SK-N-SH (cell line): Measurements from ENCODE around the gene DZIP1. TPM values are rescaled to one million over a fixed set of nuclear protein-coding genes. Genes with fewer than 3 reads are reported as not detected.

Experiments used
- CTCF ChIA-PET: fragments of 300-600, 350-600 bp; formaldehyde crosslinking; extraction: SDS; loops from one replicate; lab custom pipeline; 2021; lab: Yijun Ruan, JAX
- POLR2A ChIA-PET: fragments of 350-600 bp; sonication (Branson Sonifier 250); formaldehyde crosslinking; extraction: SDS; loops from one replicate; lab custom pipeline; 2020; ENCODE audit warnings: antibody characterized with exemption, inconsistent platforms; lab: Yijun Ruan, JAX
- DNase-seq: peaks from one replicate; pipeline ENCODE4 v3.0.0; 2012
- H2AFZ ChIP-seq: fragments of 200-600 bp; sonication (generic); 2 replicates; pipeline ENCODE4 v1.8.1; 2016; ENCODE audit warnings: antibody characterized with exemption, mild to moderate bottlenecking, low read depth
- H3F3A ChIP-seq: fragments of 200-600 bp; sonication (generic); replicated peaks from 2 replicates; pipeline ENCODE3; 2016; ENCODE audit warnings: antibody characterized with exemption, mild to moderate bottlenecking; ENCODE audit not compliant: insufficient read depth
- H3K27ac ChIP-seq, 2 experiments: fragments of 200-500 bp in 1 of 2; fragments of 200-600 bp in 1 of 2; sonication (Bioruptor generic) in 1 of 2; sonication (generic), shearing (Covaris generic) in 1 of 2; 2 replicates each; pipeline versions ENCODE4 v1.5.1 to v1.6.1; 2014 to 2016; ENCODE audit warnings: low read depth in 2 of 2, inconsistent platforms in 1 of 2, low read length in 1 of 2, mild to moderate bottlenecking in 1 of 2, mixed read lengths in 1 of 2
- H3K27me3 ChIP-seq: fragments of 200-600 bp; sonication (generic), shearing (Covaris generic); 2 replicates; pipeline ENCODE4 v1.6.1; 2016; ENCODE audit warnings: mixed run types; ENCODE audit not compliant: insufficient read depth
- H3K36me3 ChIP-seq, 2 experiments: fragments of 200-500 bp in 1 of 2; fragments of 200-600 bp in 1 of 2; sonication (Bioruptor generic) in 1 of 2; sonication (generic) in 1 of 2; replicated peaks in 1 of 2; 2 replicates each; pipeline versions ENCODE3 to v1.5.1; 2014 to 2016; ENCODE audit warnings: low read length in 1 of 2, mild to moderate bottlenecking in 1 of 2; ENCODE audit not compliant: insufficient read depth in 2 of 2, control insufficient read depth in 1 of 2
- H3K4me1 ChIP-seq, 2 experiments: fragments of 200-500 bp in 1 of 2; fragments of 200-600 bp in 1 of 2; sonication (Bioruptor generic) in 1 of 2; sonication (generic), shearing (Covaris generic) in 1 of 2; 2 replicates each; pipeline versions ENCODE4 v1.5.1 to v1.6.1; 2014 to 2016; ENCODE audit warnings: low read depth in 1 of 2, low read length in 1 of 2, mixed run types in 1 of 2; ENCODE audit not compliant: insufficient read depth in 2 of 2, control insufficient read depth in 1 of 2
- H3K4me2 ChIP-seq: fragments of 200-600 bp; sonication (generic), shearing (Covaris generic); 2 replicates; pipeline ENCODE4 v1.6.1; 2017; ENCODE audit warnings: mixed run types
- H3K4me3 ChIP-seq, 2 experiments: fragments of 200-500 bp in 1 of 2; fragments of 200-600 bp in 1 of 2; sonication (Bioruptor generic) in 1 of 2; sonication (generic), shearing (Covaris generic) in 1 of 2; 2 replicates each; pipeline versions ENCODE4 v1.5.1 to v1.8.1; 2014 to 2016; ENCODE audit warnings: low read depth in 2 of 2, inconsistent platforms in 1 of 2, low read length in 1 of 2, mild to moderate bottlenecking in 1 of 2, mixed read lengths in 1 of 2, moderate library complexity in 1 of 2
- H3K79me2 ChIP-seq: fragments of 200-600 bp; sonication (generic); 2 replicates; pipeline ENCODE4 v1.8.1; 2017; ENCODE audit warnings: mild to moderate bottlenecking; ENCODE audit not compliant: insufficient read depth
- H3K9ac ChIP-seq: fragments of 200-600 bp; sonication (generic); 2 replicates; pipeline ENCODE4 v1.6.1; 2017; ENCODE audit warnings: mixed run types
- H3K9me2 ChIP-seq: fragments of 200-600 bp; sonication (generic); 2 replicates; pipeline ENCODE4 v1.6.1; 2017; ENCODE audit warnings: mixed run types
- H3K9me3 ChIP-seq: fragments of 200-600 bp; sonication (generic); 2 replicates; pipeline ENCODE4 v1.6.1; 2017; ENCODE audit warnings: mixed run types, mild to moderate bottlenecking, moderate library complexity
- H4K20me1 ChIP-seq: fragments of 200-600 bp; sonication (generic); 2 replicates; pipeline ENCODE4 v1.6.1; 2017; ENCODE audit warnings: mild to moderate bottlenecking, mixed run types; ENCODE audit not compliant: insufficient read depth
- EP300 ChIP-seq, 2 experiments: IDR thresholded peaks; 2 replicates each; pipeline versions ENCODE4 v1.4.0 to v1.6.1; 2012; ENCODE audit warnings: borderline replicate concordance in 1 of 2, low read depth in 1 of 2, low read length in 1 of 2
- EZH2phosphoT487 ChIP-seq: fragments of 200-600 bp; sonication (generic); IDR thresholded peaks from 2 replicates; pipeline ENCODE4 v1.6.1; 2017; ENCODE audit warnings: low read depth, mixed run types, mild to moderate bottlenecking, antibody characterized with exemption, moderate library complexity, borderline replicate concordance
- FOSL2 ChIP-seq: IDR thresholded peaks from 2 replicates; pipeline ENCODE4 v1.4.0; 2012; ENCODE audit warnings: low read depth, mild to moderate bottlenecking, moderate library complexity, borderline replicate concordance
- FOXJ3 ChIP-seq: sonication (generic); formaldehyde crosslinking; IDR thresholded peaks from 2 replicates; pipeline ENCODE4 v1.5.1; 2020; ENCODE audit warnings: mild to moderate bottlenecking, missing genetic modification reagents
- FOXM1 ChIP-seq: IDR thresholded peaks from 2 replicates; pipeline ENCODE4 v1.4.0; 2012; ENCODE audit warnings: low read depth, mild to moderate bottlenecking
- GABPA ChIP-seq: IDR thresholded peaks from 2 replicates; pipeline ENCODE4 v1.4.0; 2012; ENCODE audit warnings: low read depth, mild to moderate bottlenecking
- MEF2A ChIP-seq: IDR thresholded peaks from 2 replicates; pipeline ENCODE4 v1.4.0; 2012; ENCODE audit warnings: low read depth, borderline replicate concordance
- MXI1 ChIP-seq: IDR thresholded peaks from 2 replicates; pipeline ENCODE4 v1.6.1; 2012; ENCODE audit warnings: mild to moderate bottlenecking, low read depth, low read length, improper control_type of control experiment
- NRF1 ChIP-seq: IDR thresholded peaks from 2 replicates; pipeline ENCODE4 v1.6.1; 2012; ENCODE audit warnings: low read depth, mild to moderate bottlenecking, low read length
- RAD21 ChIP-seq: IDR thresholded peaks from 2 replicates; pipeline ENCODE4 v1.6.1; 2012; ENCODE audit warnings: mild to moderate bottlenecking, low read length
- RCOR1 ChIP-seq: fragments of 150-350 bp; IDR thresholded peaks from 2 replicates; pipeline ENCODE4 v1.6.1; 2017; ENCODE audit warnings: antibody characterized with exemption, low read length
- RFX5 ChIP-seq: IDR thresholded peaks from 2 replicates; pipeline ENCODE4 v1.6.1; 2012; ENCODE audit warnings: mild to moderate bottlenecking, improper control_type of control experiment, low read length
- RXRA ChIP-seq: IDR thresholded peaks from 2 replicates; pipeline ENCODE4 v1.4.0; 2012; ENCODE audit warnings: low read depth, mild to moderate bottlenecking, borderline replicate concordance
- TEAD4 ChIP-seq: IDR thresholded peaks from 2 replicates; pipeline ENCODE4 v1.4.0; 2012; ENCODE audit warnings: mild to moderate bottlenecking, borderline replicate concordance; ENCODE audit not compliant: insufficient read depth
- YY1 ChIP-seq: IDR thresholded peaks from 2 replicates; pipeline ENCODE4 v1.4.0; 2012; ENCODE audit warnings: low read depth, mild to moderate bottlenecking
- WGBS: methylation state at CpG from one replicate; pipeline ENCODE4 v1.1.6; 2017; ENCODE audit warnings: low lambda C conversion rate; 5-methylcytosine and 5-hydroxymethylcytosine counted together
- polyA plus RNA-seq, 3 experiments: library from polyadenylated mRNA; depleted of rRNA; stranded (reverse); fragments of >200 nt; gene quantifications; 2 replicates each; pipeline ENCODE4 v1.2.3, GENCODE V29; 2012
- TF ChIP-seq, protein P1 (sequence below): IDR thresholded peaks from 2 replicates; pipeline ENCODE4 v1.6.1; 2012; ENCODE audit warnings: mild to moderate bottlenecking, low read depth, low read length, moderate library complexity
- TF ChIP-seq, protein P2 (sequence below): IDR thresholded peaks from 2 replicates; pipeline ENCODE4 v1.4.0; 2012; ENCODE audit warnings: low read depth
- TF ChIP-seq, protein P3 (sequence below): fragments of 150-350 bp; IDR thresholded peaks from 2 replicates; pipeline ENCODE4 v1.6.1; 2017; ENCODE audit warnings: antibody characterized with exemption, low read length, low read depth, borderline replicate concordance

DZIP1 gene
- polyA plus RNA-seq, 1 of the 3 experiments (the other 2 are of a cell fraction) = 15.0 TPM

DNA sequence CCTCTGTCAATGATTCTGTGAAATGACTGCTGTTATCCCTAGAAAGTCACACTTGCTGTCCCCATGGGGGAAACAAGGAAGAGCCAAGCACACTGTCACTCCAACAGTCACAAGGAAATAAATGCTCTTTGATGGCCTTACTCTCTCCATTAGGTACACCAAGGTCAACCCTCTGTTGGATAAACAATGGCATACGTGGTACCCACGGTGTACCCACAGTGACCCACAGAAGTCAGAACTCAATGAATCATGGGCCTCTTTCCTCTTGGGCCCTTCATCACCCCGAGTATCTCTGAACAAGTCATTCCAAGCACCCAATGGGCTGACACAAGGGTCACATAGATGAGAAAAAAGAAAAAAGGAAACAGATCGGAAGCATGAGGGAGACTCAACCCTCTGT is 15.4 kb downstream of the DZIP1 start:
- H4K20me1 ChIP-seq = no peaks in the 10 kb centered on the region
- H3K9me2 ChIP-seq = no peaks in the 10 kb centered on the region
- H3K4me1 ChIP-seq = no peaks in the 10 kb centered on the region
- H3K36me3 ChIP-seq = peaks cover 64 to 72% of the 10 kb centered on the region in 2 experiments
- no peak overlapping the region for H3K4me2 ChIP-seq
- no peak overlapping the region for H3K9ac ChIP-seq
- H3K9me3 ChIP-seq = no peaks in the 10 kb centered on the region
- 73% methylated on average over 4 of the region's 4 CpGs for WGBS
- no peak overlapping the region for H2AFZ ChIP-seq
- H3F3A ChIP-seq = peaks cover 7% of the 10 kb centered on the region
- no peak for DNase-seq
- TF ChIP-seq GABPA (no peak), EZH2phosphoT487 (no peak), RXRA (no peak), NRF1 (no peak), FOSL2 (no peak)
- TF ChIP-seq, protein P1, sequence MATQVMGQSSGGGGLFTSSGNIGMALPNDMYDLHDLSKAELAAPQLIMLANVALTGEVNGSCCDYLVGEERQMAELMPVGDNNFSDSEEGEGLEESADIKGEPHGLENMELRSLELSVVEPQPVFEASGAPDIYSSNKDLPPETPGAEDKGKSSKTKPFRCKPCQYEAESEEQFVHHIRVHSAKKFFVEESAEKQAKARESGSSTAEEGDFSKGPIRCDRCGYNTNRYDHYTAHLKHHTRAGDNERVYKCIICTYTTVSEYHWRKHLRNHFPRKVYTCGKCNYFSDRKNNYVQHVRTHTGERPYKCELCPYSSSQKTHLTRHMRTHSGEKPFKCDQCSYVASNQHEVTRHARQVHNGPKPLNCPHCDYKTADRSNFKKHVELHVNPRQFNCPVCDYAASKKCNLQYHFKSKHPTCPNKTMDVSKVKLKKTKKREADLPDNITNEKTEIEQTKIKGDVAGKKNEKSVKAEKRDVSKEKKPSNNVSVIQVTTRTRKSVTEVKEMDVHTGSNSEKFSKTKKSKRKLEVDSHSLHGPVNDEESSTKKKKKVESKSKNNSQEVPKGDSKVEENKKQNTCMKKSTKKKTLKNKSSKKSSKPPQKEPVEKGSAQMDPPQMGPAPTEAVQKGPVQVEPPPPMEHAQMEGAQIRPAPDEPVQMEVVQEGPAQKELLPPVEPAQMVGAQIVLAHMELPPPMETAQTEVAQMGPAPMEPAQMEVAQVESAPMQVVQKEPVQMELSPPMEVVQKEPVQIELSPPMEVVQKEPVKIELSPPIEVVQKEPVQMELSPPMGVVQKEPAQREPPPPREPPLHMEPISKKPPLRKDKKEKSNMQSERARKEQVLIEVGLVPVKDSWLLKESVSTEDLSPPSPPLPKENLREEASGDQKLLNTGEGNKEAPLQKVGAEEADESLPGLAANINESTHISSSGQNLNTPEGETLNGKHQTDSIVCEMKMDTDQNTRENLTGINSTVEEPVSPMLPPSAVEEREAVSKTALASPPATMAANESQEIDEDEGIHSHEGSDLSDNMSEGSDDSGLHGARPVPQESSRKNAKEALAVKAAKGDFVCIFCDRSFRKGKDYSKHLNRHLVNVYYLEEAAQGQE = no peak
- TF ChIP-seq, protein P2, sequence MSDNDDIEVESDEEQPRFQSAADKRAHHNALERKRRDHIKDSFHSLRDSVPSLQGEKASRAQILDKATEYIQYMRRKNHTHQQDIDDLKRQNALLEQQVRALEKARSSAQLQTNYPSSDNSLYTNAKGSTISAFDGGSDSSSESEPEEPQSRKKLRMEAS = no peak
- TF ChIP-seq, protein P3, sequence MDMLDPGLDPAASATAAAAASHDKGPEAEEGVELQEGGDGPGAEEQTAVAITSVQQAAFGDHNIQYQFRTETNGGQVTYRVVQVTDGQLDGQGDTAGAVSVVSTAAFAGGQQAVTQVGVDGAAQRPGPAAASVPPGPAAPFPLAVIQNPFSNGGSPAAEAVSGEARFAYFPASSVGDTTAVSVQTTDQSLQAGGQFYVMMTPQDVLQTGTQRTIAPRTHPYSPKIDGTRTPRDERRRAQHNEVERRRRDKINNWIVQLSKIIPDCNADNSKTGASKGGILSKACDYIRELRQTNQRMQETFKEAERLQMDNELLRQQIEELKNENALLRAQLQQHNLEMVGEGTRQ = no peak
- ChIA-PET POLR2A (no interaction called here), CTCF (no interaction called here)
- H3K27me3 ChIP-seq = no peaks in the 10 kb centered on the region
- no peaks in the 10 kb centered on the region for H3K79me2 ChIP-seq
- H3K27ac ChIP-seq = no peak overlapping the region
- no peak overlapping the region for H3K4me3 ChIP-seq

DNA sequence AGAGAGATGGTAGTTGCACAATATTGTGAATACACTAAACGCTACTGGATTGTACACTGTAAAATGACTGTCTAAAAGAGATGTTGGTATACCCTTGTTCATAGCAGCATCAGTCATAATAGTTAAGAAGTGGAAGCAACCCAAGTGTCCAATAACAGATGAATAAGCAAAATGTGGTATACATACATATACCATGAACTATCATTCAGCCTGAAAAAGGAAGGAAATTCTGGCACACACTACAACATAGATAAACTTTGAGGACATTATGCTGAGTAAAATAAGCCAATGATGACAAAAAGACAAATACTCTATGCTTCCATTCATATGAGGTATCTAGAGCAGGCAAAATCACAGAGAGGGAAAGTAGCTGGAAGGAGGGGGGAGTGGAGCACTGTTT is 16.0 kb downstream of the DZIP1 start:
- H3K36me3 ChIP-seq = peaks cover 67 to 71% of the 10 kb centered on the region in 2 experiments
- no peak overlapping the region for H3K4me3 ChIP-seq
- no peaks in the 10 kb centered on the region for H4K20me1 ChIP-seq
- ChIA-PET POLR2A (no interaction called here), CTCF (no interaction called here)
- H3K4me1 ChIP-seq = no peaks in the 10 kb centered on the region
- no peak overlapping the region for H3K4me2 ChIP-seq
- no peaks in the 10 kb centered on the region for H3K79me2 ChIP-seq
- no peaks in the 10 kb centered on the region for H3K9me3 ChIP-seq
- WGBS = 100% methylated on average over 1 of the region's 1 CpG
- H2AFZ ChIP-seq = no peak overlapping the region
- no peak for DNase-seq
- no peaks in the 10 kb centered on the region for H3K9me2 ChIP-seq
- H3K27me3 ChIP-seq = no peaks in the 10 kb centered on the region
- no peak overlapping the region for H3K27ac ChIP-seq
- no peak overlapping the region for H3K9ac ChIP-seq
- H3F3A ChIP-seq = peaks cover 7% of the 10 kb centered on the region
- TF ChIP-seq TEAD4 (no peak), EZH2phosphoT487 (no peak), FOXM1 (no peak), EP300 (IDR thresholded peaks at IDR 0.05; ENCODE audit: borderline replicate concordance in 1 of 2, low read depth in 1 of 2, low read length in 1 of 2) (no peak), RXRA (no peak), FOSL2 (no peak), FOXJ3 (CRISPR knock-in tag) (no peak), RCOR1 (no peak), MEF2A (no peak), YY1 (no peak), RAD21 (no peak), RFX5 (no peak), MXI1 (no peak)
- TF ChIP-seq, protein P1 = no peak
- TF ChIP-seq, protein P3 = no peak
